Measurements from ENCODE around the gene PKD1. TPM values are rescaled to one million over a fixed set of nuclear protein-coding genes. Genes with fewer than 3 reads are reported as not detected.

Gene PKD1
- total RNA-seq, 4 donors from 2014 or later = 207 to 542 (median 381) TPM

DNA sequence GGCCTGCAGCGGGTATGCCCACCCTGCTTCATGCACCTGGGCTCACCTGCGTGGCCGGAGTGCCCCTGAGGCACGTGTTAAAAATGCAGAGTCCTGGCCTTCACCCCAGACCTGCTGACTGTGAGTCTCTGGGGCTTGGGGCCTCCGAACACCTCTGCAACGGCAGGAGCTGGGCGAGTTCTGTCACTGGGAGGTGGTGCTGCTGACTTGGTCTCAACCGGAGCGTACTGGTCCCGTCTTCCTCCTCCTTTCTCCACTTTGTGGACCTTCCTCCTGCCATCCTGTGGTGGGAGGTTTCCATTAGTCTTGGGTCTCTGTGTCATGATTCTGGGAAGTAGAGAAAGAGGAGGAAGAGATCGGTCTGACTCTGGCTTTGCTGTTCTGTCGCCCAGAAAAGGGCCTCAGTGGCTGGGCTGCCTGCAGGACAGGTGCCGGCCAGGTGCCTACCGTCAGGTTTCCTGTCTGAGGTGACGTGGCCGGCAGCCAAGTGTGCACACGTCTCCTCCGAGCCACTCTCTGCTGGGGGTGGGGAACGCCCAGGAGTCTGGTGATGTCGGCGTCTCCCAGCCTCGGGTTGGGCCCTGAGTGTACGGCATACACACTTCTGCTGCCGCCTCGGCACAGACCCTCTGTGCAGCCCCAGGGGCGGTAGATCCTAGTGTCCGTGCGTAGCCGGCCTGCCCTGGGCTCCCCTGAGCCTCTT lies 81.0 kb downstream of the PKD1 start:
- Histone ChIP-seq H3K9me3 (no peaks in the 10 kb centered on the region), H3K36me3 (peaks cover 0 to 89% (median 0%) of the 10 kb centered on the region in 3 donors), H3K27me3 (no peaks in the 10 kb centered on the region), H3K4me1 (peaks cover 0 to 27% (median 0%) of the 10 kb centered on the region in 4 donors), H3K4me3 (no peak overlapping the region), H3K27ac (no peak overlapping the region)
- no peak for DNase-seq (ENCODE audit: low spot score in 2 of 2)
- TF ChIP-seq POLR2A (IDR thresholded peaks at IDR 0.05) = no peak
- TF ChIP-seq, protein P1, sequence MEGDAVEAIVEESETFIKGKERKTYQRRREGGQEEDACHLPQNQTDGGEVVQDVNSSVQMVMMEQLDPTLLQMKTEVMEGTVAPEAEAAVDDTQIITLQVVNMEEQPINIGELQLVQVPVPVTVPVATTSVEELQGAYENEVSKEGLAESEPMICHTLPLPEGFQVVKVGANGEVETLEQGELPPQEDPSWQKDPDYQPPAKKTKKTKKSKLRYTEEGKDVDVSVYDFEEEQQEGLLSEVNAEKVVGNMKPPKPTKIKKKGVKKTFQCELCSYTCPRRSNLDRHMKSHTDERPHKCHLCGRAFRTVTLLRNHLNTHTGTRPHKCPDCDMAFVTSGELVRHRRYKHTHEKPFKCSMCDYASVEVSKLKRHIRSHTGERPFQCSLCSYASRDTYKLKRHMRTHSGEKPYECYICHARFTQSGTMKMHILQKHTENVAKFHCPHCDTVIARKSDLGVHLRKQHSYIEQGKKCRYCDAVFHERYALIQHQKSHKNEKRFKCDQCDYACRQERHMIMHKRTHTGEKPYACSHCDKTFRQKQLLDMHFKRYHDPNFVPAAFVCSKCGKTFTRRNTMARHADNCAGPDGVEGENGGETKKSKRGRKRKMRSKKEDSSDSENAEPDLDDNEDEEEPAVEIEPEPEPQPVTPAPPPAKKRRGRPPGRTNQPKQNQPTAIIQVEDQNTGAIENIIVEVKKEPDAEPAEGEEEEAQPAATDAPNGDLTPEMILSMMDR (IDR thresholded peaks at IDR 0.05) = no peak
- TF ChIP-seq EP300 (IDR thresholded peaks at IDR 0.05) = no peak
- 85 to 89% methylated on average over 17 to 24 of the region's 29 CpGs for WGBS, 2 donors

DNA sequence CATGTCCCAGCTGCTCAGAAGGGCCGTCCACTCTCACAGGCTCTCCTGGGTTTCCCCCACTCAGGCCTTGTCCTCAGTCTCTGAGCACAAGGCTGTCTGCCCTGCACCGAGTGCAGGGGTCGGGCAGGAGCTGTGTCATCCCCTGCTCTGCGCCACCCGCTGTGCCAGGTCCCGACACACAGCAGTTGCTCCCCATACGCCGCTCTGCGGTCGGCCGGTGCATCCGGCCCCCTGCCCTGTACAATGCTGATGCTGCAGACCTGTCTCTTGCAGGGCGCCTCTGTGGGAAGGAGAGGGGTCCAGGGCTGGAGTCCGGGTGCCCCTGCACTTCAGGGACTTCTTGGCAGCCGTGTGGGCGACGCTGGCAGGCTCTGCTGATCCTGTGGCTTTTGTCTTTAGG lies 81.8 kb downstream of the PKD1 start:
- Histone ChIP-seq H3K4me3 (no peak overlapping the region), H3K27ac (no peak overlapping the region), H3K9me3 (no peaks in the 10 kb centered on the region), H3K36me3 (peaks cover 0 to 84% (median 0%) of the 10 kb centered on the region in 3 donors), H3K27me3 (no peaks in the 10 kb centered on the region), H3K4me1 (peaks cover 0 to 34% (median 5%) of the 10 kb centered on the region in 4 donors)
- TF ChIP-seq EP300 (IDR thresholded peaks at IDR 0.05) = no peak
- TF ChIP-seq POLR2A (IDR thresholded peaks at IDR 0.05) = no peak
- TF ChIP-seq, protein P1 (IDR thresholded peaks at IDR 0.05) = no peak
- 87 to 94% methylated on average over 17 of the region's 17 CpGs for WGBS, 2 donors
- DNase-seq (ENCODE audit: low spot score in 2 of 2) = no peak

DNA sequence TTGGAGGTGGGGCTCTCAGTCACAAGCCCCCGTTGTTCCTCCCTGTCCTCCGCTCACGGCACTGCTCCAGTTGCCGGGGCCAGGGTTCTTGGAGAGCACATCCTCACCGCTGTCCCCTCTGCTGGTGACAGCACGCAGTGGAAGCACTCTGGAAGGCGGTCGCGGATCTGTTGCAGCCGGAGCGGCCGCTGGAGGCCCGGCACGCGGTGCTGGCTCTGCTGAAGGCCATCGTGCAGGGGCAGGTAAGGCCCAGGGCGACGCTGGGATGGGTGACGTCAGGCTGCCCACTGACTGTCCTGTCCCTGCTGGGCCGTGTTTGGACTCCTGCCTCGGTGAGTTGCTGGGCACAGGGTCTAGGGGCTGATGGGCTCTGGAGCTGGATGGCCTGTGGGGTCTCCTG lies 82.5 kb downstream of the PKD1 start:
- no peak overlapping the region for H3K27ac ChIP-seq
- H3K36me3 ChIP-seq = peaks cover 0 to 78% (median 0%) of the 10 kb centered on the region in 3 donors
- WGBS, 2 donors = 89 to 90% methylated on average over 12 to 21 of the region's 21 CpGs
- TF ChIP-seq POLR2A (IDR thresholded peaks at IDR 0.05) (no peak), EP300 (IDR thresholded peaks at IDR 0.05) (no peak)
- no peaks in the 10 kb centered on the region for H3K27me3 ChIP-seq
- H3K4me1 ChIP-seq = peaks cover 0 to 40% (median 10%) of the 10 kb centered on the region in 4 donors
- no peak for DNase-seq (ENCODE audit: low spot score in 2 of 2)
- H3K4me3 ChIP-seq = no peak overlapping the region
- no peaks in the 10 kb centered on the region for H3K9me3 ChIP-seq

DNA sequence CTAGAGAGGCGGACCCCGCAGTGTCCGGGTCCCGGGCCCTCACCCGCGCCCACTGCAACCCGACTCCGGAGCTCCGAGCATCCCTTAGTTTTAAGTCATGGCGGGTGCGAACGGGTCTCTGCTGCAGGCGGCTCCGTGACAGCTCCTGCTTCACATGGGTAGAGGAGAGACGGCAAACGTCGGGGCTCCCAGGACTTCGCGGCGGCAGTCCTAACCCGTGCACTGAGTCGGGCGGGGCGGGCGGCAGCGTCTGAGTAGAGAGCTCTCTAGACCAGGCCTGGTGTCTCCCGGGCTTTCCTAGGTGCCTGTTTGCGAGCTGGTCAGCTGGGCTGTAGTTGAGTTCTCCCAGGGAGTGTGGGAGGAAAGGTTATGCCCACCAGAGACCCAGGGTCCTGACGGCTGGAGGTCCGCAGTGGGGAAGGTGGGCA lies 87.6 kb downstream of the PKD1 start:
- 1 to 17% methylated on average over 2 to 19 of the region's 30 CpGs for WGBS, 2 donors
- no peaks in the 10 kb centered on the region for H3K27me3 ChIP-seq
- peaks cover 0 to 50% (median 26%) of the 10 kb centered on the region in 4 donors for H3K4me1 ChIP-seq
- no peaks in the 10 kb centered on the region for H3K9me3 ChIP-seq
- H3K36me3 ChIP-seq = peaks cover 0 to 51% (median 0%) of the 10 kb centered on the region in 3 donors
- no peak for TF ChIP-seq EP300 (IDR thresholded peaks at IDR 0.05)
- TF ChIP-seq, protein P1 (IDR thresholded peaks at IDR 0.05) = no peak
- TF ChIP-seq POLR2A (IDR thresholded peaks at IDR 0.05) = no peak
- H3K27ac ChIP-seq = peak overlapping the region in 3 of 4 donors; percentile 16 to 90 (median 72)
- peak overlapping the region; percentile 71 to 94 (median 88) for H3K4me3 ChIP-seq
- DNase-seq (ENCODE audit: low spot score in 2 of 2) = no peak

DNA sequence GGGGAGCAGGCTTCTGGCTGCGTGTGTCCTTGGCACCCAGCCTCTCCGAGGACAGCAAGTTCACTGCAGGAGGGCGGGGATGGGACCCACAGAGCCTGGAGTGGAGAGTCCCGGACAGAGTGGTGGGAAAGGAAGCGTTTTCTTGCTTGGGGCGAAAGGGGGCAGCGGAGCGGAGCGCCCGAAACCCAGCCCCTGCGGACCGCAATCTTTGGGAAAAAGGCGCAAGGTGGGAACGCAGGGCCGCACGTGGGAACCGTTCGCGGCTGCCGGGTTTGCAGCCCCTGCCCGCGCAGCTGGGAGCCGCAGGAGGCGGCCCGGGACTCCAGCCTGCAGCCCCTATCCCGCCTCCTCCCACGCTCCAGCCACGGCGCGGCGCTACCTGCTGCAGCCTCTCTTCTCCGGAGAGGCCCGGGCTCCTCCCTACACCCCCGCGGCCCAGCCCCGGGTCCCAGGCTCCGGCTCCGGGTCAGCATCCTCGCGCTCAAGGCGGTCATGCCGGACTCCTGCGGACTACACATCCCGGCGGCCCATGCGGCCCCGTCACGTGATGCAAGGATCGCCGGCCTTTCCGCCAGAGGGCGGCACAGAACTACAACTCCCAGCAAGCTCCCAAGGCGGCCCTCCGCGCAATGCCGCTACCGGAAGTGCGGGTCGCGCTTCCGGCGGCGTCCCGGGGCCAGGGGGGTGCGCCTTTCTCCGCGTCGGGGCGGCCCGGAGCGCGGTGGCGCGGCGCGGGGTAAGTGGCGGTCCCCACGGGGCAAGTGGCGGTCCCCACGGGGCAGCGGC lies 88.2 kb downstream of the PKD1 start, which contains the start of the genes NTHL1 and TSC2:
Gene NTHL1, minus strand, starts transcription at position 505 of the 786 bp plus-strand sequence. Its CDS starts 11 bp downstream, at position 494.
Gene TSC2, plus strand, starts transcription at position 656 of the 786 bp plus-strand sequence. CDS start 631 bp downstream, outside the sequence.
- H3K9me3 ChIP-seq = no peaks in the 10 kb centered on the region
- 1 to 2% methylated on average over 16 to 48 of the region's 81 CpGs for WGBS, 2 donors
- peak; percentile 94 for DNase-seq (ENCODE audit: low spot score in 2 of 2)
- TF ChIP-seq, protein P1 (IDR thresholded peaks at IDR 0.05) = peak; percentile 43 to 84 (median 66)
- TF ChIP-seq POLR2A (IDR thresholded peaks at IDR 0.05) (peak in 1 of 2 donors; percentile 44), EP300 (IDR thresholded peaks at IDR 0.05) (peak; percentile 82 to 86)
- H3K27ac ChIP-seq = peak within 1 kb of the TSS; percentile 9 to 90 (median 70)
- H3K36me3 ChIP-seq = peaks cover 0 to 47% (median 0%) of the 10 kb centered on the region in 3 donors
- peak within 1 kb of the TSS; percentile 71 to 94 (median 88) for H3K4me3 ChIP-seq
- H3K4me1 ChIP-seq = peaks cover 0 to 54% (median 26%) of the 10 kb centered on the region in 4 donors
- no peaks in the 10 kb centered on the region for H3K27me3 ChIP-seq
